Astrocyte of the cerebellum (primary cell): ENCODE data around the gene PPM1L.

Source experiments
- DNase-seq: peaks from one replicate; pipeline ENCODE4 v3.0.0-alpha.2; 2011; ENCODE audit warnings: low read depth
- H3K4me3 ChIP-seq: 2 replicates; pipeline ENCODE4 v1.5.1; 2011; ENCODE audit warnings: mild to moderate bottlenecking, low read depth, low read length, moderate library complexity
- in situ Hi-C: cut with HindIII; loops from 2 replicates; pipeline ENCODE4 v1.10.0; 2017; ENCODE audit warnings: low sequenced_read_pairs
- TF ChIP-seq, protein P1 (sequence below): IDR thresholded peaks from 2 replicates; pipeline ENCODE4 v1.5.1; 2012; ENCODE audit warnings: low read length, low read depth, moderate library complexity, mild to moderate bottlenecking; ENCODE audit errors: missing control alignments

The PPM1L gene

DNA sequence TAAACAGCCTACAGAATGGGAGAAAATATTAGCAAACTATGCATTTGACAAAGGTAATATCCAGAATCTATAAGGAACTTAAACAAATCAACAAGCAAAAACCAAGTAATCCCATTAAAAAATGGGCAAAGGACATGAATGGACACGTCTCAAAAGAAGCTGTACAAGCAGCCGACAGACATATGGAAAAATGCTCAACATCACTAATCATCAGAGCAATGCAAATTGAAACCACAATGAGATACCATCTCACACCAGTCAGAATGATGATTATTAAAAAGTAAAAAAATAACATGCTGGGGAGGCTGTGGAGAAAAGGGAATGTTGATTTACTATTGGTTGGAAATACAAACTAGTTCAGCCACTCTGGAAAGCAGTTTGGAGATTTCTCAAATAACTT lies 30.7 kb upstream of the PPM1L start:
- in situ Hi-C loops, result no loop called here
- TF ChIP-seq, protein P1, sequence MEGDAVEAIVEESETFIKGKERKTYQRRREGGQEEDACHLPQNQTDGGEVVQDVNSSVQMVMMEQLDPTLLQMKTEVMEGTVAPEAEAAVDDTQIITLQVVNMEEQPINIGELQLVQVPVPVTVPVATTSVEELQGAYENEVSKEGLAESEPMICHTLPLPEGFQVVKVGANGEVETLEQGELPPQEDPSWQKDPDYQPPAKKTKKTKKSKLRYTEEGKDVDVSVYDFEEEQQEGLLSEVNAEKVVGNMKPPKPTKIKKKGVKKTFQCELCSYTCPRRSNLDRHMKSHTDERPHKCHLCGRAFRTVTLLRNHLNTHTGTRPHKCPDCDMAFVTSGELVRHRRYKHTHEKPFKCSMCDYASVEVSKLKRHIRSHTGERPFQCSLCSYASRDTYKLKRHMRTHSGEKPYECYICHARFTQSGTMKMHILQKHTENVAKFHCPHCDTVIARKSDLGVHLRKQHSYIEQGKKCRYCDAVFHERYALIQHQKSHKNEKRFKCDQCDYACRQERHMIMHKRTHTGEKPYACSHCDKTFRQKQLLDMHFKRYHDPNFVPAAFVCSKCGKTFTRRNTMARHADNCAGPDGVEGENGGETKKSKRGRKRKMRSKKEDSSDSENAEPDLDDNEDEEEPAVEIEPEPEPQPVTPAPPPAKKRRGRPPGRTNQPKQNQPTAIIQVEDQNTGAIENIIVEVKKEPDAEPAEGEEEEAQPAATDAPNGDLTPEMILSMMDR, result no peak

DNA sequence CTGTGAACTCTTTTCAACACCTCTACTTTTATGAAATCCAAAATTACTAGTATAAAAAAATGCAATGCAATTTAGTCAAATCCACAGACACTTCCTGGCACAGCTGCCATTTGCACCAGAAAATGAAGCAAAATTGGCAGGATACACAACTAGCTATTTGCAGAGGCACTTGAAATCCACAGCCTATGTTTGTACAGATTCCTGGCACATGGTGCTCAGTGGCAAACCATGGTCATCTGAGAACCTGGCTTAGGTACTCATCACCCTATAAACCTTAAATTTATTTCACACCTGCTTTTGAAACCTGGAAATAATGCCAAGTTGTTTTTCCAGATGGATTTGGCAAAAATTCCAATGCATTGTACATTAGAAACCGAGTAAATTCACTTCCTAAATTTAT lies 20.2 kb upstream of the PPM1L start:
- TF ChIP-seq, protein P1, result no peak
- DNase-seq, result no peak
- H3K4me3 ChIP-seq, result no peak overlapping the region
- in situ Hi-C loops, result no loop called here

More for the DNA sequence above, 30.7 kb upstream of the PPM1L start:
- no peak for DNase-seq
- H3K4me3 ChIP-seq, result no peak overlapping the region

DNA sequence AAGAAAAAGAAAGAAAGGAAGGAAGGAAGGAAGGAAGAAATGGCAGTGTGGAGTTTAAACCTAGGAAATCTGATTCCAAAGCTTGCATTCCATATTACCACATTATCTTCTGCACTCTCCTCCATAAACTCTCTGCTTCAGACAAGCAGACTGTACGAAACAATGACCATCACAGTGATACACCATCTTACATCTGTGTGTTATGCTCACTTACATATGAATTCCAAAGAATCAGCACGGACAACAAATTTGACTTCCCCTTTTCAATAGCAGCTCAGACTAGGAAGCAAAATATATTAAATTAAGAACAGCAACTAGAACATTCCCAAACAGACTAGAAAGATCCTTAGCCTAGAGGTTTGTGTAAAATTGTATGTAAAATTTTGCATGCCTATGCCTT lies 18.0 kb upstream of the PPM1L start:
- DNase-seq, result no peak
- in situ Hi-C loops, result no loop called here
- H3K4me3 ChIP-seq, result no peak overlapping the region
- TF ChIP-seq, protein P1, result no peak

DNA sequence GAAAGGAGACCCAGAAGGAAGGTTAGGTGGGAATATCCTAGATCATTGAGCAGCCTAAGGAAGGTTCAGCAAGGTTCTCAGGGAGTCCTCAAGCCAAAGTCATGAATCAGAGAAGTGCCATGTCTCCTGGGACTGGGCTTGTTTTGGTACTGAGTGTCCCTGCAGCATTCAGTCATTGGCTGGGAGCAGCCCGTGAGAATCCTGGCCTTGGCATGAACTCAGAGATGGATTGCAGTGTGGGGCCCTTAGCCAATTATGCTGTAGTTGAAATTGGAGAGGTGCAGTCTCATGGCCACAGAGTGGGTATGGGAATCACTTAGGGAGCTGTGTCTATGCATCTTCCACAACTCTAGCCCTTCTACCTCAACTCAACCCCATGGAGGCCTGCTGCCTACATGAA lies 17.0 kb upstream of the PPM1L start:
- H3K4me3 ChIP-seq, result no peak overlapping the region
- in situ Hi-C loops, result no loop called here
- TF ChIP-seq, protein P1, result no peak
- DNase-seq, result no peak

DNA sequence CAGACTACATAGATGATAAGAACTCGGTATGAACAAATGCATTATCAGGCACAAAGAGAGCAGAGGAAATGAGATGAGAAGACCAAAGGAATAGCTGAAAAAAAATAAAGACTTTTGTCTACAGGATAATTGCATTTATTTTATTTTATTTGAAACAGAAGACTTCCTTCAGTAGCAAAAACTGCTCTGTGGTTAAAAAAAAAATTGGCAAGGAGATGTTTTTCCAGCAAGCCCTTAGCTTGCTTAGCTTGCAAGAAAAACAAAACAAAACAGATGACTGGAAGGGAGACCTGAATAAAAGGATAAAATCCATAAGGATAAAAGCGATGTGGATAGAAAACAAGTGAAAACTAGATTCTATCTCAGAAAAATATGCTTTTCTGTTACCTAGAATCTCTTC lies 9.1 kb upstream of the PPM1L start:
- in situ Hi-C loops, result no loop called here
- no peak for DNase-seq
- H3K4me3 ChIP-seq, result no peak overlapping the region
- TF ChIP-seq, protein P1, result no peak

DNA sequence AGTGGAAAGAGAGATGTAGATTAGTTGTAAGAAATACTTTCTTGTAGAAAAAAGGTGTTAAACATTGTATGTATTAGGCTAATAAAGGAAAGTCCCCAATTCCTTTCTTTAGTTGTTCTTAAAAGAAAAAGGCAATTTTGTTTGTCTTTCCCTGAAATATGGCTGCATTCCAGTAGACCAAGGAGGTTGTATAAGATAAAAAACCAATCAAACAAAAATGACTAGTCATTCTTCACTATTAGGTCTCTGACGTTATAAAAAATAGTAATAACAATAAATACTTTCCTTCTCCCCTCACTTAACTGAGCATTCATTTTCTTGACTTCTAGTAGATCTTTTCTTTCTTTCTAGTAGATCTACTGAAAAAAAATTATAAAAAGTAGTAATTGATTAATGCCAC lies 8.6 kb upstream of the PPM1L start:
- H3K4me3 ChIP-seq, result no peak overlapping the region
- TF ChIP-seq, protein P1, result no peak
- in situ Hi-C loops, result no loop called here

DNA sequence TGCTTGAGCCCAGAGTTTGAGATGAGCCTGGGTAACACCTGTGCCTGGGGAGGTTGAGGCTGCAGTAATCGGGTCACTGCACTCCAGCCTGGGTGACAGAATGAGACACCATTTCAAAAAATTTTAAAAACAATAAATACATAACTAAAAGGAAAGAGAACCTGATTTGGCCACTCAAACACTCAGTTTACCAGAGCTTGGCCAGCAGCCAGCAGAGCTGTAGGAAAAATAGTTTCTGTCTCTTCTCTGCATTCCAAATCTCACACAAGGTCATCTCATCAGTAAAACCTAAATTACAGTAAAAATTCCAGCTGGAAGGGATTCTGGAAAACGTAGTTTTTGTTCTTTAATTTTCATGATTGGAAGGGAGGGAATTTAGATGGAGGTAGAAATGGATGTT lies 7.8 kb upstream of the PPM1L start:
- DNase-seq, result no peak
- TF ChIP-seq, protein P1, result no peak
- in situ Hi-C loops, result no loop called here
- no peak overlapping the region for H3K4me3 ChIP-seq

More for the DNA sequence above, 8.6 kb upstream of the PPM1L start:
- no peak for DNase-seq
